ENCODE data around the gene AKR1C1.
"Not testable (repeated sequence)": the region's sequence is repeated elsewhere in the genome, so short reads cannot be mapped to it uniquely, and the experiment has no call there.

DNA sequence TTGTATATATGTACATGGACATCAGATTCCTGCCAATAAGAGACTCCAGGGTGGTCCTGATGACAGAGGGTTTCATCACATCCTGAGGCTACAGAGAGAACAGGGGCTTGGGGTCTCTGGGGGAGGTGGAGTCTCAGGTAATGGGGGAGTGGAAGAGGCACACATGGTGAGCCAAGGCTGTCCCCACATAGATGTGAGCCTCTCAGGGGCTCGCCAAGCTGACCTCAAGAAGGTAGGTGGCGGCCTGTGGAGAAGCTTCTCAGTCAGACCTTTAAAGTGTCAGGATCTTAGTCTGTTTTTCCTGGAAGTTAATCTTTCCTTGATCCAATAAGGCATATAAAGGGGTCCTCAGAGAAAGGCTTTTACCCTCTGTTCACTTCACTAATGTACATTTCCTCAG lies 22.3 kb upstream of the AKR1C1 start:
- not testable (repeated sequence) for TF ChIP-seq KLF10 (CRISPR knock-in tag; IDR thresholded peaks at IDR 0.05); NR4A1 (CRISPR knock-in tag; IDR thresholded peaks at IDR 0.05); NR4A1 (tag; IDR thresholded peaks at IDR 0.05)
